Stimulated activated CD4-positive, alpha-beta T cell treated with anti-CD3 and anti-CD28 coated beads, Interleukin-12 subunit alpha, Interleukin-12 subunit beta, amount 100 ng/mL, for 4 hours (primary cell): ENCODE data around the gene KRTAP10-1.

Experiments
- DNase-seq: peaks from one replicate; pipeline ENCODE4 v3.0.0-alpha.2; 2020

The KRTAP10-1 gene

GRCh38 chr21:44500111-44500510 is 39.9 kb downstream of the KRTAP10-1 start:
- DNase-seq, result no peak

GRCh38 chr21:44499631-44500030 is 40.4 kb downstream of the KRTAP10-1 start:
- DNase-seq, result no peak

GRCh38 chr21:44499211-44499560 is 40.8 kb downstream of the KRTAP10-1 start:
- DNase-seq, result no peak

GRCh38 chr21:44498280-44499210 is 41.5 kb downstream of the KRTAP10-1 start:
- no peak for DNase-seq

GRCh38 chr21:44497703-44498126 is 42.3 kb downstream of the KRTAP10-1 start:
- no peak for DNase-seq

GRCh38 chr21:44496564-44497550 is 43.1 kb downstream of the KRTAP10-1 start:
- DNase-seq, result no peak

GRCh38 chr21:44495611-44496563 is 44.1 kb downstream of the KRTAP10-1 start:
- DNase-seq, result no peak

- DNase-seq, result no peak
Measured at GRCh38 chr21:44494956-44495355, 45.0 kb downstream of the KRTAP10-1 start.

- no peak for DNase-seq
Measured at GRCh38 chr21:44494418-44494817, 45.6 kb downstream of the KRTAP10-1 start.

- no peak for DNase-seq
Measured at GRCh38 chr21:44492567-44493385, 47.2 kb downstream of the KRTAP10-1 start.

GRCh38 chr21:44490816-44491215 is 49.2 kb downstream of the KRTAP10-1 start:
- DNase-seq, result no peak

GRCh38 chr21:44490405-44490804 is 49.6 kb downstream of the KRTAP10-1 start:
- no peak for DNase-seq

- DNase-seq, result no peak
Measured at GRCh38 chr21:44489962-44490361, 50.0 kb downstream of the KRTAP10-1 start.
